H1 (cell line): ENCODE measurements around the gene RSAD2. TPM values are rescaled to one million over a fixed set of nuclear protein-coding genes. Genes with fewer than 3 reads are reported as not detected.
A peak's percentile ranks its signal among the peaks of the same experiment; 100 is the strongest.

Experiments used
- CTCF ChIA-PET: fragments of 300-600 bp; sonication (Branson Sonifier 250); formaldehyde crosslinking; loops from one replicate; lab custom pipeline; 2021; ENCODE audit not compliant: partially characterized antibody; lab: Charles Lee
- POLR2A ChIA-PET: fragments of 300-600 bp; sonication (Branson Sonifier 250); formaldehyde crosslinking; loops from one replicate; lab custom pipeline; 2021; ENCODE audit warnings: inconsistent platforms; ENCODE audit not compliant: partially characterized antibody; lab: Charles Lee
- DNase-seq, 2 experiments: peaks; one replicate each; pipeline versions ENCODE4 v3.0.0 to v3.0.0-alpha.2; 2010 to 2022; ENCODE audit warnings: low spot score in 2 of 2, low read depth in 1 of 2, mixed read lengths in 1 of 2
- FAIRE-seq: peaks from 2 replicates; lab custom pipeline; 2011; peaks lifted over from hg19 to GRCh38; lab: Jason Lieb, UNC
- H2AFZ ChIP-seq: 2 replicates; pipeline ENCODE4 v1.8.1; 2012; ENCODE audit warnings: low read length, inconsistent platforms
- H2AK5ac ChIP-seq: 2 replicates; pipeline ENCODE4 v1.6.1; 2013; ENCODE audit warnings: low read depth, low read length
- H2BK120ac ChIP-seq: replicated peaks from 2 replicates; pipeline ENCODE3; 2013; ENCODE audit warnings: low read depth, low read length, inconsistent platforms
- H2BK12ac ChIP-seq: 2 replicates; pipeline ENCODE4 v1.6.1; 2013; ENCODE audit warnings: low read depth, low read length
- H2BK15ac ChIP-seq: 2 replicates; pipeline ENCODE4 v1.6.1; 2013; ENCODE audit warnings: low read length
- H2BK20ac ChIP-seq: 2 replicates; pipeline ENCODE4 v1.6.1; 2013; ENCODE audit warnings: low read length
- H2BK5ac ChIP-seq: 2 replicates; pipeline ENCODE4 v1.6.1; 2013; ENCODE audit warnings: low read depth, low read length
- H3K14ac ChIP-seq: 2 replicates; pipeline ENCODE4 v1.6.1; 2013; ENCODE audit warnings: inconsistent platforms; ENCODE audit not compliant: insufficient read length
- H3K18ac ChIP-seq: 2 replicates; pipeline ENCODE4 v1.6.1; 2013; ENCODE audit warnings: low read length; ENCODE audit errors: extremely low read depth
- H3K23ac ChIP-seq: 2 replicates; pipeline ENCODE4 v1.6.1; 2013; ENCODE audit warnings: inconsistent platforms; ENCODE audit not compliant: insufficient read length
- H3K23me2 ChIP-seq: 2 replicates; pipeline ENCODE4 v1.6.1; 2013; ENCODE audit warnings: low read depth, low read length
- H3K27ac ChIP-seq: 2 replicates; pipeline ENCODE4 v1.6.1; 2011; ENCODE audit warnings: low read depth, low read length, inconsistent platforms
- H3K27me3 ChIP-seq, 4 experiments: replicated peaks in 1 of 4; 1 replicate in 1 of 4; 2 replicates in 3 of 4; pipeline versions ENCODE4 v1.6.1 to v1.8.1; 2011 to 2013; ENCODE audit warnings: low read length in 3 of 4, mild to moderate bottlenecking in 3 of 4, inconsistent platforms in 2 of 4, mixed read lengths in 2 of 4, moderate library complexity in 1 of 4; ENCODE audit not compliant: control insufficient read depth in 3 of 4, insufficient read depth in 3 of 4; ENCODE audit errors: extremely low read depth in 1 of 4
- H3K36me3 ChIP-seq, 4 experiments: 2 replicates each; pipeline versions ENCODE4 v1.6.1 to v1.8.1; 2011 to 2013; ENCODE audit warnings: mild to moderate bottlenecking in 4 of 4, low read length in 3 of 4, moderate library complexity in 2 of 4, control low read depth in 1 of 4, inconsistent platforms in 1 of 4; ENCODE audit not compliant: insufficient read depth in 4 of 4, control insufficient read depth in 2 of 4
- H3K4ac ChIP-seq: replicated peaks from 2 replicates; pipeline ENCODE3; 2013; ENCODE audit warnings: low read length, low read depth, mixed read lengths, inconsistent platforms; ENCODE audit not compliant: insufficient read length
- H3K4me1 ChIP-seq, 4 experiments: replicated peaks in 1 of 4; 1 replicate in 1 of 4; 2 replicates in 3 of 4; pipeline versions ENCODE4 v1.6.1 to v1.8.1; 2011 to 2013; ENCODE audit warnings: low read length in 3 of 4, inconsistent platforms in 2 of 4, mixed read lengths in 1 of 4; ENCODE audit not compliant: insufficient read depth in 4 of 4, control insufficient read depth in 3 of 4
- H3K4me2 ChIP-seq, 2 experiments: 2 replicates each; pipeline versions ENCODE4 v1.6.1 to v1.8.1; 2011 to 2013; ENCODE audit warnings: low read depth in 2 of 2, low read length in 2 of 2, control low read depth in 1 of 2, inconsistent platforms in 1 of 2, mild to moderate bottlenecking in 1 of 2; ENCODE audit not compliant: insufficient read depth in 1 of 2
- H3K4me3 ChIP-seq, 4 experiments: fragments of 200-600, 300-600 bp in 1 of 4; sonication (generic), shearing (Covaris generic), sonication (Bioruptor Twin) in 1 of 4; 2 replicates each; pipeline versions ENCODE4 v1.5.1 to v1.8.1; 2011 to 2016; ENCODE audit warnings: low read length in 4 of 4, low read depth in 3 of 4, control low read depth in 2 of 4, inconsistent platforms in 2 of 4, mild to moderate bottlenecking in 2 of 4, mixed read lengths in 1 of 4, moderate library complexity in 1 of 4; ENCODE audit not compliant: insufficient read depth in 2 of 4; ENCODE audit errors: extremely low read depth in 1 of 4
- H3K56ac ChIP-seq: replicated peaks from 2 replicates; pipeline ENCODE3; 2013; ENCODE audit warnings: low read depth, mild to moderate bottlenecking, mixed read lengths, low read length, inconsistent platforms; ENCODE audit not compliant: insufficient read length
- H3K79me1 ChIP-seq: 2 replicates; pipeline ENCODE4 v1.6.1; 2013; ENCODE audit warnings: low read depth, low read length, control low read depth
- H3K79me2 ChIP-seq, 2 experiments: 2 replicates each; pipeline versions ENCODE4 v1.6.1 to v1.8.1; 2012 to 2013; ENCODE audit warnings: low read length in 2 of 2, mild to moderate bottlenecking in 2 of 2, inconsistent platforms in 1 of 2; ENCODE audit not compliant: insufficient read depth in 2 of 2, control insufficient read depth in 1 of 2
- H3K9ac ChIP-seq, 4 experiments: replicated peaks in 1 of 4; 1 replicate in 1 of 4; 2 replicates in 3 of 4; pipeline versions ENCODE4 v1.6.1 to v1.8.1; 2011 to 2013; ENCODE audit warnings: low read depth in 3 of 4, low read length in 3 of 4, control low read depth in 2 of 4, mild to moderate bottlenecking in 2 of 4, moderate library complexity in 2 of 4, inconsistent platforms in 1 of 4; ENCODE audit errors: extremely low read depth in 1 of 4
- H3K9me3 ChIP-seq, 2 experiments: 2 replicates each; pipeline versions ENCODE4 v1.6.1 to v1.8.1; 2012 to 2013; ENCODE audit warnings: mild to moderate bottlenecking in 2 of 2, moderate library complexity in 2 of 2, control low read depth in 1 of 2, inconsistent platforms in 1 of 2, low read depth in 1 of 2, low read length in 1 of 2, mixed read lengths in 1 of 2; ENCODE audit not compliant: insufficient read depth in 2 of 2
- H4K20me1 ChIP-seq, 2 experiments: replicated peaks in 1 of 2; 2 replicates each; pipeline versions ENCODE3 to v1.8.1; 2011 to 2013; ENCODE audit warnings: inconsistent platforms in 2 of 2, low read length in 2 of 2, mild to moderate bottlenecking in 1 of 2; ENCODE audit not compliant: insufficient read depth in 2 of 2, control insufficient read depth in 1 of 2
- H4K5ac ChIP-seq: 2 replicates; pipeline ENCODE4 v1.6.1; 2013; ENCODE audit warnings: low read length, low read depth, mixed read lengths, inconsistent platforms; ENCODE audit not compliant: insufficient read length
- H4K8ac ChIP-seq: 2 replicates; pipeline ENCODE4 v1.8.0; 2013; ENCODE audit warnings: mild to moderate bottlenecking, moderate library complexity, low read length, inconsistent platforms; ENCODE audit not compliant: insufficient read depth; ENCODE audit errors: extremely low read depth
- H4K91ac ChIP-seq: replicated peaks from 2 replicates; pipeline ENCODE3; 2013; ENCODE audit warnings: low read length, mixed read lengths, inconsistent platforms; ENCODE audit not compliant: insufficient read length
- PHF8 ChIP-seq: fragments of 200-600 bp; sonication (generic); conservative IDR thresholded peaks from 2 replicates; pipeline ENCODE4 v1.7.1; 2012; ENCODE audit warnings: low read depth, mild to moderate bottlenecking, inconsistent platforms, low read length, moderate library complexity
- POLR2A ChIP-seq, 2 experiments: IDR thresholded peaks; 1 replicate in 1 of 2; 2 replicates in 1 of 2; pipeline ENCODE4 v1.6.1; 2011; ENCODE audit warnings: low read depth in 2 of 2, low read length in 2 of 2, mild to moderate bottlenecking in 2 of 2; ENCODE audit errors: control extremely low read depth in 1 of 2
- SIRT6 ChIP-seq: IDR thresholded peaks from one replicate; pipeline ENCODE4 v1.7.1; 2012; ENCODE audit warnings: low read length, inconsistent platforms
- SUZ12 ChIP-seq: fragments of 200-600 bp; sonication (generic); IDR thresholded peaks from 2 replicates; pipeline ENCODE4 v1.6.1; 2012; ENCODE audit warnings: mild to moderate bottlenecking, inconsistent platforms, low read length, moderate library complexity, mixed read lengths
- WGBS, 2 experiments: shearing (Covaris generic) in 1 of 2; methylation state at CpG; one replicate each; pipeline versions ENCODE4 v1.1.6 to v1.1.7; 2013 to 2015; ENCODE audit warnings: low lambda C conversion rate in 2 of 2, mixed read lengths in 2 of 2, inconsistent platforms in 1 of 2, low coverage in 1 of 2, missing lambda C conversion rate in 1 of 2; ENCODE audit not compliant: insufficient replicate concordance in 2 of 2, insufficient coverage in 1 of 2, insufficient read length in 1 of 2; ENCODE audit errors: extremely low coverage in 1 of 2, missing lambda C conversion rate in 1 of 2; 5-methylcytosine and 5-hydroxymethylcytosine counted together
- polyA plus RNA-seq, 7 experiments: library from polyadenylated mRNA; depleted of rRNA in 3 of 7; stranded (reverse) in 5 of 7; unstranded in 2 of 7; fragments of >200 nt in 5 of 7; fragments of 200-250 nt in 2 of 7; gene quantifications; 1 replicate in 5 of 7; 2 replicates in 1 of 7; 4 replicates in 1 of 7; pipeline versions ENCODE4 v1.2.1 to v1.2.3, GENCODE V29; 2011 to 2013; ENCODE audit warnings: missing spikeins in 2 of 7, mixed read lengths in 2 of 7
- total RNA-seq: library from RNA; stranded (reverse); fragmentation: NEBNext Ultra II Directional; extraction: Animal tissue kit (Norgen Biotek cat#: 25700); gene quantifications from 2 replicates; pipeline ENCODE4 v1.2.1, GENCODE V29; 2021

The RSAD2 gene
- total and polyA plus RNA-seq, 2 of the 8 experiments (the other 6 are each of a cell fraction or from before 2014, with no cell fraction given): not detected

DNA sequence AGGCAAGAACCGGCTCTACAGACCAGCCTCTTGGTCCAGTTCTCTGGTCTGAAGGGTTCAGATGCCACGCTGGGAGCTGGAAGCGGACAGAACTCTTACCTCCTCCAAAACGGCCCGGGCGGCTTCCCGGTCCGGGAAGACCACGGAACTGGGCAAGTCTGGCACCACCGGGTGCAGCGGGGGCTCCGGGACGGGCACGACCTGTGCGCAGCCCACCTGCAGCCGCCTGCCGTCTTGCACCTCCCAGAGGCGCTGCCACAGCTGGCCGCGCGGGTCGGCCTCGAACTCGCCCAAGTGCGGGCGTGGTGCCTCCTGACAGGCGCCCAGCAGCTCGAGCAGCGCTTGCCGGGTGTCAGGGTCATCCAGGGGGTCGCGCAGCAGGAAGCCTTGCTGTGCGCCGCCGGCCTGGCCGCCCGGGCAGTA, 12.6 kb upstream of the RSAD2 start:
- no peak overlapping the region for H4K8ac ChIP-seq
- no peak for TF ChIP-seq PHF8
- TF ChIP-seq SIRT6: no peak
- TF ChIP-seq POLR2A (IDR thresholded peaks at IDR 0.05; ENCODE audit: control extremely low read depth in 1 of 2, low read depth in 2 of 2, low read length in 2 of 2): no peak
- peak; percentile 60; the same call in 1 of the 2 replicates for TF ChIP-seq SUZ12
- no peak overlapping the region for H3K56ac ChIP-seq
- H4K20me1 ChIP-seq: peaks cover 0 to 2% of the 10 kb centered on the region in 2 experiments
- peaks cover 9% of the 10 kb centered on the region for H3K23me2 ChIP-seq
- no peaks in the 10 kb centered on the region for H3K79me2 ChIP-seq
- H3K4me3 ChIP-seq: peak overlapping the region; percentile 54 to 61 (median 57)
- peaks cover 0 to 6% of the 10 kb centered on the region in 2 experiments; a peak in 1 of 4 replicates for H3K9me3 ChIP-seq
- H3K36me3 ChIP-seq: peaks cover 0 to 5% (median 0%) of the 10 kb centered on the region in 4 experiments; a peak in 1 of 8 replicates
- H3K4ac ChIP-seq: no peak overlapping the region
- ChIA-PET CTCF (interaction anchor here (1.0 to 2.3 kb wide), 5 partner anchors 18 to 180 kb away, joined by 3 to 9 read pairs (median 4); no protein-coding TSS in a partner anchor), POLR2A (no interaction called here)
- H2AFZ ChIP-seq: no peak overlapping the region
- FAIRE-seq (no peak), DNase-seq (peak in 1 of 2 experiments; percentile 69)
- no peak overlapping the region for H3K23ac ChIP-seq
- no peak overlapping the region for H3K14ac ChIP-seq
- H3K18ac ChIP-seq: no peak overlapping the region
- H2BK5ac ChIP-seq: no peak overlapping the region
- H3K4me2 ChIP-seq: peak overlapping the region; percentile 76 to 94
- no peak overlapping the region for H2BK20ac ChIP-seq
- H4K5ac ChIP-seq: no peak overlapping the region
- peaks cover 0 to 5% (median 2%) of the 10 kb centered on the region in 4 experiments; a peak in 5 of 7 replicates for H3K4me1 ChIP-seq
- 16% methylated on average over 34 of the region's 37 CpGs; no CpG with 5 or more reads in 1 of the 2 experiments for WGBS, 2 experiments
- no peak overlapping the region for H2BK12ac ChIP-seq
- no peak overlapping the region for H3K27ac ChIP-seq
- no peak overlapping the region for H2BK120ac ChIP-seq
- H3K9ac ChIP-seq: no peak overlapping the region
- no peak overlapping the region for H2BK15ac ChIP-seq
- H2AK5ac ChIP-seq: no peak overlapping the region
- H3K79me1 ChIP-seq: no peaks in the 10 kb centered on the region
- H3K27me3 ChIP-seq: peaks cover 9 to 37% (median 23%) of the 10 kb centered on the region in 4 experiments
- H4K91ac ChIP-seq: no peak overlapping the region
